ENCODE data around the gene LHFPL5.

LHFPL5 gene

GRCh38 chr6:35857853-35858252, 52.7 kb downstream of the LHFPL5 start:
- no peak for DNase-seq

- DNase-seq, result no peak
Observed at GRCh38 chr6:35859367-35859766, 54.2 kb downstream of the LHFPL5 start.
